GM19452 (cell line): ENCODE data around the gene TJP1.
"Not testable (repeated sequence)": the region's sequence is repeated elsewhere in the genome, so short reads cannot be mapped to it uniquely, and the experiment has no call there.

ENCODE experiments used
- ATAC-seq: cut with Tn5 transposase; IDR thresholded peaks from one replicate; pipeline ENCODE4 v1.9.1; 2021; ENCODE audit not compliant: unreplicated experiment

The TJP1 gene

DNA sequence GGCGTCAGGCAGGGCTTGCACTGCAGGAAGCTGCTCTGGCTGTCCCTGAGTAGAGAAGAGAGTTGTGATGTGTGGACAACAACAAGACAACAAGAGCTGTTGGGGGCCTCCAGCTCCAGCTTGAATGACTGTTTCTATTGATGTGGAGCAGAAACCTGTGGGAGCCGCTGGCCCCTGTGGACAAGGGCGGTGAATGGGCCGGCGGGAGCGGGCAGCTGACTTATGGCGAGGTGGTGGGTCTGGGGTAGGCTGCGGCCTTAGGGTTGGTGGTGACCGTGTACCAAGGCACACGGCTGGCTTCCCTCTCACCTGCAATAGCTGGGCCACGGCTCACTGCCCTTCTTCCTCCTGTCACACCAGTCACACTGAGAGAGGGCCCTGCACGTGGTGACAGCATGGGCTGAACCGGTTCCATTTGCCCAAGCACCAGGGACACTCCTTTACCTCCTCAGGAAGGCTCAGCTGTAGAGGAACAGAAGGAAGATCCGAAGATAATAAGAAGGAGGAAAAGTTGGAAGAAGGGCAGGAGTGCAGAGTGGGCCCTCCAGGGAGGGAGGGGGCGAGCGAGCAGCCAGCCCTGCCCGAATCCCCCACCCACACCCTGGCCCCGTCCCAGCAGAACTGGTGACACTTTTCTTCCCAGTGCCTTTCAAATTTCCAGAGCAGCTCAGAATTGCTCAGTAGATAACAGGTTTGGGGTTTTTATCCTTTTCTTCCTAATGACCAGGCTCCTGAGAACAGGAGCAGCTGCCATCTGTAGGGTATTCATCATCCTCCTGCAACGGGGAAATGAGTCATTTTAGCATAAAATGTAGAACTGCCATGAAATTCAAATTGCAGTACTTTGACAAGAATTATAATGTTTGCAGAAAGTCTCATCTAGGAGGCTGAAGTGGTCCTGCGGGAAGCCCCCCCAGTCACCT lies 136.9 kb downstream of the TJP1 start:
- ATAC-seq, result no peak

DNA sequence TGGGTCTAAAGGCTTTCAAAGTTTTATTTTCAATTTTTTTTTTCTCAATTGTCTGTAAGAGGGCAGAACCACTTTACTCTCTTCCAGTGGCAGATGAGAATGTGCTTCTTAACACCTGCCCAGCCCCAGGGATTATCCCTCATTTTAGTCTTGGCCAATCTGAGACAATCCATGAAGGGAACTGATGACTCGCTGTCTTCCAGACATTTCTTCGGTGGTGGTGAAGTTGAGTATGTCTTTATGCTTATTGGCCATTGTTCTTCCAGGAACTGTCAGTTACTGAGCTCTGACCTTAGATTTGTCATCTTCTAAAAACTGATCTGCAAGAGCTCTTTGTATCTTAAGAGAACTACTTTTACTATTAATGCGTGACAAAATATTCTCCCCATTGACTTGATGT lies 139.5 kb downstream of the TJP1 start:
- ATAC-seq, result no peak

DNA sequence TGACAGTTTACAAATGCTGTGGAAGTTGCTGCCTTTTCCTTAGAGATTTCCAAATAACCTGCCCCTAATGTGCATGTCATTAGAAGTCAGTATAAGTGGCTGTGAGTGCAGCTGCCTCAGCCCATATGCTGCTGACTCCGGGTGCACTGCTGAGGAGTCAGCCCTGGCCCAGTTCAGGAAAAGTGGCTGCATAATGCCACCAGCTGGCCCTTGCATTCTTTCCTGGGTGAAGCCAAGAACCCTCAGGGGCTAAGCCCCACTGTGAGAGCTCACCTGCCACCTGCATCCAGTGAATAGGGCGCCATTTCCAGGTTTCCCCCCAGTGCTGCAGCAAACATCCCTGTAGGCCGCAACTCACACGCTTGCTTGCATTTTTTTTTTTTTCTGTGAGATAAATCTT lies 139.9 kb downstream of the TJP1 start:
- ATAC-seq, result no peak

DNA sequence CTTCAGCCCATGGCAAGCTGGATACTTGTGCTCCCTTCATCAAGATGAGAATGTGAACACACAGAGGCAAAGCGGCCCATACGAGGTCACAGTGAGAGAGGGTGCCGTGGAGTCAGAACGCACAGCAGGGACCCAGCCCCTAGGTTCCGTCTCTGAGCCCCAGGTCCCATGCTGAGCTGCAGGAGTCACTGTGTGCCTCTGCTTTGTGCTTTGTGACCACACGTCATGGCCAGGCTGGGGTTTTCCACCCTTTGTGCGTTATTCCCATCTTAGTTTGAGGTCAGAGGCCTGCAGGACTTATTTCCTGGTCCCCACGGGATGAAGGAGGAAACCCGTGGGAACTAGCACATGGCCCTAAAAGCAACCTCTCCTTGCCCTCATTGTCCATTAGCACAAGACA lies 140.3 kb downstream of the TJP1 start:
- no peak for ATAC-seq

DNA sequence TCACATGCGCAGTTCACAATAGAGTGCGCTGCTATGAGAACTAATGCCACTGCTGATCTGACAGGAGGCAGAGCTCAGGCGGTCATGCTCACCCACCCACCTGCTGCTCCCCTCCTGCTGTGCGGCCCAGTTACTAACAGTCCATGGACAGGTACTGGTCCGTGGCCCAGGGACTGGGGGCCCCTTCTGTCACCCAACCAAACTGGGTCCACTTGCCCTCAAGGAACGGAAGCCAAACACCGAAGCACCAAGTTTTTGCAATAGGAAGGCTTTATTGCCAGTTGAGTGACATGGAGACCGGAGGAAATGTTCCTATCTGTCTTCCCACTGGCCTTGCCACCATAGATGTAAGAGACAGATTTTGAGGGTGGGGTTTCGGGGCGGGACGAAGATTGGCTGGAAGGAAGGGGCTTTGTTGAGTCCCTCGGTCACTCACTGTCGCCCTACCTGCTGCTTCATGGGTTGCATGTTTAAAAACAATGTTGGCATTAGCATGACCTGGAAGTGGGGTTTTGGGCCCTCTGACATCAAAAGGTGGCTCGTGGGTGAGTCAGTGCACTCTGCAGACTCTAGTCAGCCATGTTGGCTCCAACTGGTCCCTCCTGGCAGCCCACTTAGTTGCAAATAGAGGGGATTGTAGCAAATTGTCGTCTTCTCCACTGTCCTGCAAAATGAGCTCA lies 141.0 kb downstream of the TJP1 start:
- no peak for ATAC-seq

DNA sequence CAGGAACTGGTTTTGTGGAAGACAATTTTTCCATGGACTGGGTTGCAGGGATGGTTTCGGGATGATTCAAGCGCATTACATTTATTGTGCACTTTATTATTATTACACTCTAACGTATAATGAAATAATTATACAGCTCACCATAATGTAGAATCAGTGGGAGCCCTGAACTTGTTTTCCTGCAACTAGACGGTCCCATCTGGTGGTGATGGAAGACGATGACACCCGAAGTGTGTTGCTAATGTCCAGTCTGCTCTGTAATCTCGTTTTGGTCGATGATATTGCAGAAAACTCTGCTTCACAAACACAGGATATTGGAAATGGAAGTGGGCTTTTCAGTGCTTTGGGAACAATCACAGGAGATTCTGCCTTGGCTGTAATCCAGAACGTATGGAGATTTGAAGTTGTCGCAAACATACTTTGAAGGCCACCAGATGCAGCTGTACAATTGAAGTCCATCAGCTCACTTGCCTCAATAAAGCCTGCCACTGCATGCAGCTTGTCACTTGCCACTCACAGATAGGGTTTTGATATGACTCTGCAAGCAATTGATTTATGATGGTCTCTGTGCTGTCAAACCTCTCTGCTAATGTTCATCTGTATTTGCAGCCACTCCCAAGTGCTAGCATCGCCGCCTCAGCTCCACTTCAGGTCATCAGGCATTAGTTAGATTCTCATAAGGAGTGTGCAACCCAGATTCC lies 141.7 kb downstream of the TJP1 start:
- no peak for ATAC-seq

DNA sequence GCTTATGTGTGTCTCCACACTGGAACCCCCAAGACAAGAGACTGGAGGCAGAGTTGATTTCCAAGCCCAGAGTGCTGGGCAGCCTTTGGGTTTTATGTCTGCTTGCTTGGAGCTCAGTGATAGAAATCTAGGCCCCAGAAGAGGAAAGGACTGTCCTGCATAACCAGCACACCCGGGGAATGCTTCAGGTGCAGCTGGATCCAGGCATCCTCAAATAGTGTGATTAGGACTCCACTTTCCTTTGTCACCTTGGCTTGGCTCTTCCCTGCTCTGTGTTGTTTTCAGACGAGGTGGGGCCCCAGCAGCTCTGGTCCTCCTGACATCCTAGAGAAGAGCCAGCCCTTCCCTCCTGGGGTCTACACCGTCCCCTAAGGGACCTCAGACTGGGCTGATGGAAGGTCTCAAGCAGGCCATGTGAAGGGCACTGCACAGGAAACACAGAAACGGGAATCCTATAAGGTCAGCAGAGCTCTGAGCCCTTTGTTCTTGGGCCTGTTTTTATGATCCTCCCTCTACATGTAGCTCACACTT lies 143.7 kb downstream of the TJP1 start:
- no peak for ATAC-seq

DNA sequence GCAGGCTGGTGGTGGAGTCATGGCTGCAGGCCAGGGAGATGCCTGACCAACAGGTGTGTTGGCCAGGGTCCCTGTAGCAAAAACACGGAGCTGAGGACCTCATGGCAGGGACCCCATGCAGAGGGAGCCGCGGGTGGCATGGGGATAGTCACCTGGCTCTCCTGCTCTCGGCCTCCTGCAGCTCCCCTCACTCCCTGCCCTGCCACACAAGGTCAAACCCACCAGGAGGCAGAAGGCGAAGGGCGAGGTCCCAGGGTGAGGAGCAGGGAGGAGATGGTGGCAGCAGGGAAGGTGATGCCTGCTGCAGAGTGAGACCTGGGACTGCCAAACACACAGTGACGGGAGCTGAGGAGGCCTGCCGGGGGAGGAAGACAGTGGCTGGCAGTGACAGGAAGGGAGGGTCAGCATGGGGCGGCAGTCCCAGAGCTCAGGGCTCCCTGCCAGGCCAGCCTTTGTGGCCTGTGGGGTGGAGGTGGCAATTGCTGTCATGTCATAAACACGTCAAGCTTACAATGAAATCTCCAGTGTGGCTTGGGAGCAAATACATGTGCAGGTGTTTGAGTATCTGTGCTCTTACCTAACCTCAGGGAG lies 144.3 kb downstream of the TJP1 start:
- ATAC-seq, result no peak

DNA sequence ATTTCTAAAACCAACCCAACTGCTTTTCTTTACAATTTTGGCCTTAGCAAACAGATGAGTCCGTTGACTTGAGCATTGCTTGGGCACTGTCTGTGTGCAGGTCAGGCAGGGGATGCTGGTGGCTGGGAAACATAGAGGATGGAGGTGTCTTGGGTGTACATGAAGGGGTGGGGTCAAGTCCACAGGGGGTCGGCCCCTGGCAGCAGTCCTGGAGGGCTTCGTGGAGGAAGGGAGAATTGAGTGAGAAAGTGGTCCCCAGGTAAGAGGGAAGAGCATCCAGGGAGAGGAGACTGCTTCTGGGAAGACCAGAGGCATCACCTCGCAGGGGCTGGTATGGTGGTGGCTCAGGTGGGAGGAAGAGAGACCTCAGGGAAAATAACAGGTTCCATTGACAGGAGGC lies 144.8 kb downstream of the TJP1 start:
- ATAC-seq, result no peak

DNA sequence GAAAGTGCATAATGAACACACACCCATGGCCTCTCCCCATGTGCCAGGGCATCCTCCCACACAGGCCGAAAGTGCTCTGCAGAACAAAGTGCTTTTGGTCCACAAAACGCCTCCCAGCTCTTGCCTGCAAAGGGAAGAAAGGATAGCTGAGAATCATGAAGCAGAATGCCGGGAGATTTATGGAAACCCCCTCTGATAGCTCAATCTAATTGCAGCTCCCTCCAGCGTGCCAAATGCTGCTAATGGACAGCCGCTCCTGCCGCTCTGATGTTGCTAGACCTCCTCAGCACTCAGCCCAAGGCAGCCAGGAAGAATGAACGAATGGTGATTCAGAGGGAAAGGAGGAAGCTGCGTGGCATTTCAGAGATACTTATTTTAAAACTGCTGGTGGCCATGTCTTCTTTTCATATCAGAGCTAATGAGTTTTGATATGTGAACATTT lies 145.3 kb downstream of the TJP1 start:
- no peak for ATAC-seq

DNA sequence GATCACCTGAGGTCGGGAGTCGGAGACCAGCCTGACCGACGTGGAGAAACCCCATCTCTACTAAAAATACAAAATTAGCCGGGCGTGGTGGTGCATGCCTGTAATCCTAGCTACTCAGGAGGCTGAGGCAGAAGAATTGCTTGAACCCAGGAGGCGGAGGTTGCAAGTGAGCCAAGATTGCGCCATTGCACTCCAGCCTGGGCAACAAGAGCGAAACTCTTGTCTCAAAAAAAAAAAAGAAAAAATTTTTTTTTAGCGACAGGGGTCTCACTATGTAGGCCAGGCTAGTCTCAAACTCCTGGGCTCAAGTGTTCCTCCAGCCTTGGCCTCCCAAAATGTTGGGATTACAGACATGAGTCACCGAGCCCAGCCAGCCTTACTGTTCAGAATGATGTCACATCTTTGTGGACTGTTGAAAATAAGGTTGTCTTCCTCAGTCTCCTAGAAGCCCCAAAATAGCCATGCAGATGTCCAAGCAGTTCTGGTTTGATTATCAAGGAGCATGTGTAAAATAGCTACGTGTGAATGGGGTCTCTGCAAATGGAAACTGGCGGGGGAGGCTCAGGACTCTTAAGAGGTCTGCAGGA lies 145.8 kb downstream of the TJP1 start:
- not testable (repeated sequence) for ATAC-seq

DNA sequence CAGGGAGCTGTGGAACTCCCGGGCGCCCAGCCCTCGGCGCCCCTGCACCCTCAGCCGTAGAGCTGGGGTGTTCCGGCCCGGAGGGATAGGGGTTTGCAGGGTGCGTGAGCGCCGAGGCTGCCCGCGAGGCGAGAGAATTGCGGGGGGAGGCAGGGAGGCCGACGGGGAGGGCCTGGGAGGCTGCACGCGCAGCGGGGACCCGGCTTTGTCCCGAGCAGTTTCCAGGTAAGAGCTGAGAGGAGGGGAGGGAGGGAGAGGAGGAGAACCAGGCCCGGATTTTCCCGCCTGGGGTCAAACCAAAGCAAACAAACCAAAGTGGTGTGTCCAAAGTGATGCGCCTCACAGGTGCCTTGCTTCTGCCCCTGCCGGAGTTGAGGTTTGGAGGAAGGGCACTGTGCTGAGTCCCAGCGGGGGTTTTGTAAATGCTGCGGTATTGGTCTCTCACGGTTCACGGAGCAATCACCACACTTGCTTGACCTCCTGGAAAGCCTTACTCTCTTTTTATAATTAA lies 146.4 kb downstream of the TJP1 start:
- no peak for ATAC-seq

DNA sequence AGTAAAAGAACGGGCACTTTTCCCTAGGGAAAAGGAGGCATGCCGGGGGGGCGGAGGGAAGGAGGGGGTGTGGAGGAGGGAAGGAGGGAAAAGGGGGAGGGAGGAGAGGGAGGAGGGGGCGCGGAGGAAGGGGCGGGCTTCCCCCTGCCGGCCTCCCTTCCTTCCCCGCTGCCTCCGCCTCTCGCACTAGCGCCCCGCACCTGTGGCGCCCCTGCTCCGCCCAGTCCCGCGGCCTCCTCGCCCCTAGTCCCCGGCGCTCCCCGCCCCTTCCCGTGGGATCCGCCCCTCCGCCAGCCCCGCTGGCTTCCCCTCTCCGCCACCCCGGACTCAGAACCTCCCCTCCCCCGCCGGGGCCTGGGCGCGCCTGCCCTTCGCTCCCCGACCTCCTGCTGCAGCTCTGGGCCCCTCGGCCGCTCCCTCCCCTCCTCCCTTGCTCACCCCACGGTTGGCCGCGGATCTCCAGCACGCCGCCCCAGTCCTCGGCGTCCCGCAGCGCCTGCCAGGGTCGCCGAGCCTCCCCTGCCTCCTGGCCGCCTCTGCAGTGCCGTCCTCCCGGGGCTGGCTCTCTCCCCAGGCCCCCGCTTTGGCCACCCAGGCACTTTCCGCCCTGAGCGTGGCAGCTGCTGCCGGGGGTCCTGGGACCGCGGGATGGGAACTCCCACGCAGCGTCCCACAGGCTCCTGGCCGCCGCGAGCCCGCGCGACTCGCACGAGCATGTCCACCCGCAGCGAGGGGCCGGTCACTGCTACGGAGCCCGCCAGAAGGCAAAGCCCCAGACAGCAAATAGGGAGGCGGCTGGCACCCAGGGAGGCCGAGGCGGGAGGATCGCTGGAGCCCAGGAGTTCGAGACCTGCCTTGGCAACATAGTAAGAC lies 147.4 kb downstream of the TJP1 start:
- no peak for ATAC-seq

DNA sequence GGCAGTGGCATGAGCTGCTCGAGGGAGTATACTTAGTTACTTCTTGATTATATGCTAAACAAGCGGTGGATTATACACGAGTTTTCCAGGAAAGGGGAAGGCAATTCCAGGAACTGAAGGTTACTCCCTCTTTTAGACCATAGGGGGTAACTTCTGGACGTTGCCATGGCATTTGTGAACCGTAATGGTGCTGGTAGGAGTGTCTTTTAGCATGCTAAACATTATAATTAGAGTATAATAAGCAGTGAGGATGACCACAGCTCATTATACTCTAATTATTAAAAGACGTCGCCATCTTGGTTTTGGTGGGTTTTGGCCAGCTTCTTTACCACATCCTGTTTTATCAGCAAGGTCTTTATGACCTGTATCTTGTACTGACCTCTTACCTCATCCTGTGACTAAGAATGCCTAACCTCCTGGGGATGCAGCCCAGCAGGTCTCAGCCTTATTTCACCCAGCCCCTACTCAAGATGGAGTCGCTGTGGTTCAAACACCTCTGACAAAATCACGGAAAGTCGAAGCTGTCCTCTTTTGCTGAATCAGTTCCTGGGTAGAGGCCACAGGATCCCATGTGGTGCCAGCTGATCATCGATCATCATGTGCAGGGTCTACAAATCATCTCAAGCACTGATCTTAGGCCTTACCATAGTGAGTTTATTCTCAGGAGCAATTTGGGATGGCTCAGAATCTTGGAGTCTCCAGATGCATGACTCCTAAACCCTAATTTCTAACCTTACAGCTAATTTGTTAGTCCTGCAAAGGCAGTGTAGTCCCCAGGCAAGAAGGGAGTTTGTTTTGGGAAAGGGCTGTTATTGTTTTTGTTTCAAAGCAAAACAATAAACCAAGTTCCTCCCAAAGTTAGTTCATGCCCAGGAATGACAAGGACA lies 149.1 kb downstream of the TJP1 start:
- no peak for ATAC-seq

DNA sequence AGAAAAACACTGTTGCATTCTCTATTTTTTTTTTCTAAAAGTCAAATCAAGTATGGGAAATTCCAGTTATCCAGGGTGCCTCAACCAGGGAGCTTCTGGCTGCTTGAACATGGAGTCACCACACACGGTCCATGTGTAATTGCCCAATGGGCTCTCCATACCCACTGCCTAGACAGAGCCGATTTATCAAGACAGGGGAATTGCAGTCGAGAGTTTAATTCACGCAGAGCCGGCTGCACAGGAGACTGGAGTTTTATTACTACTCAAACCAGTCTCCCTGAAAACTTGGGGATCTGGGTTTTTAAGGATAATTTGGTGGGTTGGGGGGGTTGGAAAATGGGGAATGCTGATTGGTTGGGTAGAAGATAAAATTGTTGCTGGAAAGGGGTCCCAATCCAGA lies 149.8 kb downstream of the TJP1 start:
- ATAC-seq, result no peak

DNA sequence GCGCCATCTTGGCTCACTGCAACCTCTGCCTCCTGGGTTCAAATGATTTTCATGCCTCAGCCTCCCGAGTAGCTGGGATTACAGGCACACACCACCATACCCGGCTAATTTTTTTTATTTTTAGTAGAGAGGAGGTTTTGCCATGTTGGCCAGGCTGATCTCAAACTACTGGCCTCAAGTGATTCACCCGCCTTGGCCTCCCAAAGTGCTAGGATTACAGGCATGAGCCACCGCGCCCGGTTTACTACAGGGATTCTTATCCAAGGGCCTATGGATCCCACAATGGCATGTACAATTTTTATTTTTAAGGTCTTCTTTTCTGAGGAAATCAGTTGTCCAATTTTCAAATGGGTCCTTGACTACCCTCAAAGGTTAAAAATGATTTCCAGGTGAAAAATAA lies 150.2 kb downstream of the TJP1 start:
- ATAC-seq, result not testable (repeated sequence)

DNA sequence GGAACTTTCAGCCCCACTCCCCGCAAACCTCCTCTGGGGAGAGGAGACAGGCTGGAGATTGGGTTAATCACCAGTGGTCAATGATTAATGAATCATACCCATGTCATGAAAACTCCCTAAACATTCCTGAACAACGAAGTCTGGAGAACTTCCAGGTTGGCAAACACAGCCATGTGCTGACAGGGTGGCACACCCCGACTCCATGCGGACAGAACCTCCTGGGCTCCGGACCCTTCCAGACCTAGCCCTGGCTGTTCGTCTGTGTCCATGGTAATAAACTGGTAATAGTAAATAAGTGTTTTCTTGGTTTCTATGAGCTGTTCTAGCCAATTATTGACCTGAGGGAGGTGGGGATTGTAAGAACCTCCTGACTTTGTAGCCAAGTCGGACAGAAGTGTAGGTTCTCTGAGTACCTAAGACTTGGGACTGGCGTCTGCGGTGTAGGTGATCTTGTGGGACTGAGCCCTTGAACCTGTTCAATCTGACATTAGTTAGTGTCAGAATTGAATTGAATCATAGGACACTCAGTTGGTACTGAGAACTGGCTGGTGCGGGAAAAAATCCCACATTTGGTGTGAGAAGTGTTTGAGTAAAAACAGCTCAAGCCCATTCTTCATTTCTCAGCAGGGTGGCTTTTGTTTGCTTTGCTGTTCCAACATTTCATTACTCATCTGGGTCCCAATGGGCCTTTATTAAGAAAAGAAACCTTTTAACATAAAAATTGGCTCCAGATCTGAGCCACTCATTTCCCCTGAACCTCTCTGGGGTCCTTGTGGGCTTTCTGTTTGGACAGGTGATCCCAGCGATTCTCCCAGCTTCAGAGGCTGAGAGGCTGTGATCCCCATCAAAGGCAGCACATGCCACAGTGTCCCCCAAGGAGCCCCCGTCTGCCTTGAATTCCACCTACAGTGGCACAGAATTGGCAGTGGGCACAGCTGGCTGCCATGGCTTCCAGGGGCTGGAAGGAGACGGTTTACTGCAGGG lies 151.0 kb downstream of the TJP1 start:
- ATAC-seq, result no peak
